Body of pancreas (tissue), 4 donors: ENCODE measurements around the gene BRICD5.

Experiments
- CTCF ChIP-seq, 7 experiments: fragments of 450-650 bp in 4 of 7; fragments of 200-600 bp in 3 of 7; sonication (generic) in 3 of 7; IDR thresholded peaks; one replicate each; pipeline ENCODE4 v1.5.1; 2016 to 2019; ENCODE audit warnings: antibody characterized with exemption in 7 of 7
- POLR2A ChIP-seq, 3 donors: fragments of 450-650 bp; IDR thresholded peaks; one replicate each; pipeline ENCODE4 v1.6.1; 2016; ENCODE audit warnings: antibody characterized with exemption in 3 of 3, mild to moderate bottlenecking in 2 of 3

GRCh38 chr16:2226245-2226793 is 15.7 kb upstream of the BRICD5 start:
- no peak for TF ChIP-seq POLR2A (IDR thresholded peaks at IDR 0.05)
- no peak for TF ChIP-seq CTCF (IDR thresholded peaks at IDR 0.05)
